H1 (cell line): ENCODE results near the gene ATP6V0E2. TPM values are rescaled to one million over a fixed set of nuclear protein-coding genes. Genes with fewer than 3 reads are reported as not detected.
"Not testable (repeated sequence)": the region's sequence is repeated elsewhere in the genome, so short reads cannot be mapped to it uniquely, and the experiment has no call there.

Experiments used
- CTCF ChIA-PET: fragments of 300-600 bp; sonication (Branson Sonifier 250); formaldehyde crosslinking; loops from one replicate; lab custom pipeline; 2021; ENCODE audit not compliant: partially characterized antibody; lab: Charles Lee
- POLR2A ChIA-PET: fragments of 300-600 bp; sonication (Branson Sonifier 250); formaldehyde crosslinking; loops from one replicate; lab custom pipeline; 2021; ENCODE audit warnings: inconsistent platforms; ENCODE audit not compliant: partially characterized antibody; lab: Charles Lee
- DNase-seq, 2 experiments: peaks; one replicate each; pipeline versions ENCODE4 v3.0.0 to v3.0.0-alpha.2; 2010 to 2022; ENCODE audit warnings: low spot score in 2 of 2, low read depth in 1 of 2, mixed read lengths in 1 of 2
- FAIRE-seq: peaks from 2 replicates; lab custom pipeline; 2011; peaks lifted over from hg19 to GRCh38; lab: Jason Lieb, UNC
- H2AFZ ChIP-seq: 2 replicates; pipeline ENCODE4 v1.8.1; 2012; ENCODE audit warnings: low read length, inconsistent platforms
- H2AK5ac ChIP-seq: 2 replicates; pipeline ENCODE4 v1.6.1; 2013; ENCODE audit warnings: low read depth, low read length
- H2BK120ac ChIP-seq: replicated peaks from 2 replicates; pipeline ENCODE3; 2013; ENCODE audit warnings: low read depth, low read length, inconsistent platforms
- H2BK12ac ChIP-seq: 2 replicates; pipeline ENCODE4 v1.6.1; 2013; ENCODE audit warnings: low read depth, low read length
- H2BK15ac ChIP-seq: 2 replicates; pipeline ENCODE4 v1.6.1; 2013; ENCODE audit warnings: low read length
- H2BK20ac ChIP-seq: 2 replicates; pipeline ENCODE4 v1.6.1; 2013; ENCODE audit warnings: low read length
- H2BK5ac ChIP-seq: 2 replicates; pipeline ENCODE4 v1.6.1; 2013; ENCODE audit warnings: low read depth, low read length
- H3K14ac ChIP-seq: 2 replicates; pipeline ENCODE4 v1.6.1; 2013; ENCODE audit warnings: inconsistent platforms; ENCODE audit not compliant: insufficient read length
- H3K18ac ChIP-seq: 2 replicates; pipeline ENCODE4 v1.6.1; 2013; ENCODE audit warnings: low read length; ENCODE audit errors: extremely low read depth
- H3K23ac ChIP-seq: 2 replicates; pipeline ENCODE4 v1.6.1; 2013; ENCODE audit warnings: inconsistent platforms; ENCODE audit not compliant: insufficient read length
- H3K23me2 ChIP-seq: 2 replicates; pipeline ENCODE4 v1.6.1; 2013; ENCODE audit warnings: low read depth, low read length
- H3K27ac ChIP-seq: 2 replicates; pipeline ENCODE4 v1.6.1; 2011; ENCODE audit warnings: low read depth, low read length, inconsistent platforms
- H3K27me3 ChIP-seq, 4 experiments: replicated peaks in 1 of 4; 1 replicate in 1 of 4; 2 replicates in 3 of 4; pipeline versions ENCODE4 v1.6.1 to v1.8.1; 2011 to 2013; ENCODE audit warnings: low read length in 3 of 4, mild to moderate bottlenecking in 3 of 4, inconsistent platforms in 2 of 4, mixed read lengths in 2 of 4, moderate library complexity in 1 of 4; ENCODE audit not compliant: control insufficient read depth in 3 of 4, insufficient read depth in 3 of 4; ENCODE audit errors: extremely low read depth in 1 of 4
- H3K36me3 ChIP-seq, 4 experiments: 2 replicates each; pipeline versions ENCODE4 v1.6.1 to v1.8.1; 2011 to 2013; ENCODE audit warnings: mild to moderate bottlenecking in 4 of 4, low read length in 3 of 4, moderate library complexity in 2 of 4, control low read depth in 1 of 4, inconsistent platforms in 1 of 4; ENCODE audit not compliant: insufficient read depth in 4 of 4, control insufficient read depth in 2 of 4
- H3K4ac ChIP-seq: replicated peaks from 2 replicates; pipeline ENCODE3; 2013; ENCODE audit warnings: low read length, low read depth, mixed read lengths, inconsistent platforms; ENCODE audit not compliant: insufficient read length
- H3K4me1 ChIP-seq, 4 experiments: replicated peaks in 1 of 4; 1 replicate in 1 of 4; 2 replicates in 3 of 4; pipeline versions ENCODE4 v1.6.1 to v1.8.1; 2011 to 2013; ENCODE audit warnings: low read length in 3 of 4, inconsistent platforms in 2 of 4, mixed read lengths in 1 of 4; ENCODE audit not compliant: insufficient read depth in 4 of 4, control insufficient read depth in 3 of 4
- H3K4me2 ChIP-seq, 2 experiments: 2 replicates each; pipeline versions ENCODE4 v1.6.1 to v1.8.1; 2011 to 2013; ENCODE audit warnings: low read depth in 2 of 2, low read length in 2 of 2, control low read depth in 1 of 2, inconsistent platforms in 1 of 2, mild to moderate bottlenecking in 1 of 2; ENCODE audit not compliant: insufficient read depth in 1 of 2
- H3K4me3 ChIP-seq, 4 experiments: fragments of 200-600, 300-600 bp in 1 of 4; sonication (generic), shearing (Covaris generic), sonication (Bioruptor Twin) in 1 of 4; 2 replicates each; pipeline versions ENCODE4 v1.5.1 to v1.8.1; 2011 to 2016; ENCODE audit warnings: low read length in 4 of 4, low read depth in 3 of 4, control low read depth in 2 of 4, inconsistent platforms in 2 of 4, mild to moderate bottlenecking in 2 of 4, mixed read lengths in 1 of 4, moderate library complexity in 1 of 4; ENCODE audit not compliant: insufficient read depth in 2 of 4; ENCODE audit errors: extremely low read depth in 1 of 4
- H3K56ac ChIP-seq: replicated peaks from 2 replicates; pipeline ENCODE3; 2013; ENCODE audit warnings: low read depth, mild to moderate bottlenecking, mixed read lengths, low read length, inconsistent platforms; ENCODE audit not compliant: insufficient read length
- H3K79me1 ChIP-seq: 2 replicates; pipeline ENCODE4 v1.6.1; 2013; ENCODE audit warnings: low read depth, low read length, control low read depth
- H3K79me2 ChIP-seq, 2 experiments: 2 replicates each; pipeline versions ENCODE4 v1.6.1 to v1.8.1; 2012 to 2013; ENCODE audit warnings: low read length in 2 of 2, mild to moderate bottlenecking in 2 of 2, inconsistent platforms in 1 of 2; ENCODE audit not compliant: insufficient read depth in 2 of 2, control insufficient read depth in 1 of 2
- H3K9ac ChIP-seq, 4 experiments: replicated peaks in 1 of 4; 1 replicate in 1 of 4; 2 replicates in 3 of 4; pipeline versions ENCODE4 v1.6.1 to v1.8.1; 2011 to 2013; ENCODE audit warnings: low read depth in 3 of 4, low read length in 3 of 4, control low read depth in 2 of 4, mild to moderate bottlenecking in 2 of 4, moderate library complexity in 2 of 4, inconsistent platforms in 1 of 4; ENCODE audit errors: extremely low read depth in 1 of 4
- H3K9me3 ChIP-seq, 2 experiments: 2 replicates each; pipeline versions ENCODE4 v1.6.1 to v1.8.1; 2012 to 2013; ENCODE audit warnings: mild to moderate bottlenecking in 2 of 2, moderate library complexity in 2 of 2, control low read depth in 1 of 2, inconsistent platforms in 1 of 2, low read depth in 1 of 2, low read length in 1 of 2, mixed read lengths in 1 of 2; ENCODE audit not compliant: insufficient read depth in 2 of 2
- H4K20me1 ChIP-seq, 2 experiments: replicated peaks in 1 of 2; 2 replicates each; pipeline versions ENCODE3 to v1.8.1; 2011 to 2013; ENCODE audit warnings: inconsistent platforms in 2 of 2, low read length in 2 of 2, mild to moderate bottlenecking in 1 of 2; ENCODE audit not compliant: insufficient read depth in 2 of 2, control insufficient read depth in 1 of 2
- H4K5ac ChIP-seq: 2 replicates; pipeline ENCODE4 v1.6.1; 2013; ENCODE audit warnings: low read length, low read depth, mixed read lengths, inconsistent platforms; ENCODE audit not compliant: insufficient read length
- H4K8ac ChIP-seq: 2 replicates; pipeline ENCODE4 v1.8.0; 2013; ENCODE audit warnings: mild to moderate bottlenecking, moderate library complexity, low read length, inconsistent platforms; ENCODE audit not compliant: insufficient read depth; ENCODE audit errors: extremely low read depth
- H4K91ac ChIP-seq: replicated peaks from 2 replicates; pipeline ENCODE3; 2013; ENCODE audit warnings: low read length, mixed read lengths, inconsistent platforms; ENCODE audit not compliant: insufficient read length
- WGBS, 2 experiments: shearing (Covaris generic) in 1 of 2; methylation state at CpG; one replicate each; pipeline versions ENCODE4 v1.1.6 to v1.1.7; 2013 to 2015; ENCODE audit warnings: low lambda C conversion rate in 2 of 2, mixed read lengths in 2 of 2, inconsistent platforms in 1 of 2, low coverage in 1 of 2, missing lambda C conversion rate in 1 of 2; ENCODE audit not compliant: insufficient replicate concordance in 2 of 2, insufficient coverage in 1 of 2, insufficient read length in 1 of 2; ENCODE audit errors: extremely low coverage in 1 of 2, missing lambda C conversion rate in 1 of 2; 5-methylcytosine and 5-hydroxymethylcytosine counted together
- polyA plus RNA-seq, 7 experiments: library from polyadenylated mRNA; depleted of rRNA in 3 of 7; stranded (reverse) in 5 of 7; unstranded in 2 of 7; fragments of >200 nt in 5 of 7; fragments of 200-250 nt in 2 of 7; gene quantifications; 1 replicate in 5 of 7; 2 replicates in 1 of 7; 4 replicates in 1 of 7; pipeline versions ENCODE4 v1.2.1 to v1.2.3, GENCODE V29; 2011 to 2013; ENCODE audit warnings: missing spikeins in 2 of 7, mixed read lengths in 2 of 7
- total RNA-seq: library from RNA; stranded (reverse); fragmentation: NEBNext Ultra II Directional; extraction: Animal tissue kit (Norgen Biotek cat#: 25700); gene quantifications from 2 replicates; pipeline ENCODE4 v1.2.1, GENCODE V29; 2021

The ATP6V0E2 gene
- total and polyA plus RNA-seq, 2 of the 8 experiments (the other 6 are each of a cell fraction or from before 2014, with no cell fraction given), result 26.1 to 47.9 TPM

DNA sequence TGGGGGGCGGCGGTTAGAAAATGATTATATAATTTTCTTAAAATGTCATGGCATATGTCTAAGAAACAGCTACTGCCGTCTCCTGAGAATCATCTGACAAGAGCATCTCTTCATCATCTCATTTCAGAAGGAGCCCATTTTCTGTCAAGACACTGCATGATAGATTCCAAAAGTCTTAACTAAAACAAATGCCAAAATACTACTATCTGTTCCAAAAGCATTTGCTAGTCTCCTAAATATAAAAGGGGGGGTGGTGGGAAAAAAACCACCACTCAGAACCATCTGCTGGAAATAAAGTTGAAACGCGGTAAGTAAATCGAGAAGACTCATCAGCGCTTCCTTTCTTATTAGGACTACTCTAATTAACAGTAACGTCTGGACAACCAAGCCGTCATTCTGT is 36.5 kb downstream of the ATP6V0E2 start:
- WGBS, 2 experiments, result 98% methylated on average over 6 of the region's 9 CpGs; no CpG with 5 or more reads in 1 of the 2 experiments

DNA sequence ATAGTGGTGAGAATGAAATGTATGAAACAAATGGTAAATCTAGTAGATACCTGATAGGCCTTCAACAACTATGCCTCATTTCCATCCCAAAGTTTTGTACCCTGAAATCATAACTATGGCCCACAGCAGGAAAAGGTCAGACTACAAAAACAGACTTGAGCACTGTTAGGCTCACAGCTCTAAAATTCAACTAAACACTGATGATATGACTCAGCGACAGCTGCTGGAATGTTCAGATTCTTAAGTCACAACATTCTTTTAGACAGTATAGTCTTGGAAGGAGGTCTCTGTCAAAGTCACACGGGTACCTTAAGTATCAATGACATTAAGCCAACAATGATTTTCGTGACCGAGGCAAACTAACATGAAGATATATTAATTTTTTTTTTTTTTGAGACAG is 38.4 kb downstream of the ATP6V0E2 start:
- H3K36me3 ChIP-seq, H3K27me3 ChIP-seq, H3K23ac ChIP-seq, H4K20me1 ChIP-seq, H2BK15ac ChIP-seq, DNase-seq, CTCF ChIA-PET, H2BK12ac ChIP-seq, H3K27ac ChIP-seq, H4K91ac ChIP-seq, FAIRE-seq, H3K9me3 ChIP-seq, H3K4me2 ChIP-seq, H3K14ac ChIP-seq, H3K18ac ChIP-seq, H4K8ac ChIP-seq, H3K9ac ChIP-seq, H3K4me3 ChIP-seq, H3K4ac ChIP-seq, H3K79me2 ChIP-seq, H4K5ac ChIP-seq, POLR2A ChIA-PET, H2BK120ac ChIP-seq, H2BK5ac ChIP-seq, H3K79me1 ChIP-seq, H3K23me2 ChIP-seq, H3K56ac ChIP-seq, H2AK5ac ChIP-seq, H2AFZ ChIP-seq, H2BK20ac ChIP-seq, H3K4me1 ChIP-seq: not testable (repeated sequence)
- 88% methylated on average over 1 of the region's 4 CpGs; no CpG with 5 or more reads in 1 of the 2 experiments for WGBS, 2 experiments

More for the DNA sequence above, 36.5 kb downstream of the ATP6V0E2 start:
- H3K79me2 ChIP-seq, H2BK120ac ChIP-seq, H4K91ac ChIP-seq, H3K27me3 ChIP-seq, DNase-seq, H3K23me2 ChIP-seq, H2AFZ ChIP-seq, H4K20me1 ChIP-seq, H3K27ac ChIP-seq, H3K4ac ChIP-seq, H4K8ac ChIP-seq, H3K23ac ChIP-seq, H3K4me2 ChIP-seq, H4K5ac ChIP-seq, H2BK15ac ChIP-seq, H3K36me3 ChIP-seq, H3K18ac ChIP-seq, H3K4me1 ChIP-seq, H2BK5ac ChIP-seq, H2AK5ac ChIP-seq, H2BK20ac ChIP-seq, H3K79me1 ChIP-seq, CTCF ChIA-PET, H3K56ac ChIP-seq, H3K9ac ChIP-seq, H2BK12ac ChIP-seq, FAIRE-seq, POLR2A ChIA-PET, H3K4me3 ChIP-seq, H3K9me3 ChIP-seq, H3K14ac ChIP-seq: not testable (repeated sequence)
